Erythroblast (primary cell): ENCODE data around the gene PRR11.

Experiments
- GATA1 ChIP-seq: IDR thresholded peaks from 2 replicates; pipeline ENCODE4 v1.6.1; 2011; ENCODE audit warnings: low read depth, mild to moderate bottlenecking, control low read depth, low read length, moderate library complexity
- POLR2A ChIP-seq: IDR thresholded peaks from 2 replicates; pipeline ENCODE4 v1.6.1; 2011; ENCODE audit warnings: mild to moderate bottlenecking, low read length

- no peak for TF ChIP-seq POLR2A
- TF ChIP-seq GATA1 = no peak
Measured at GRCh38 chr17:59145571-59146096, 9.9 kb upstream of the PRR11 start.
